Measurements from ENCODE around the gene NAA80. TPM values are rescaled to one million over a fixed set of nuclear protein-coding genes. Genes with fewer than 3 reads are reported as not detected.
"Not testable (repeated sequence)": the region's sequence is repeated elsewhere in the genome, so short reads cannot be mapped to it uniquely, and the experiment has no call there.

The NAA80 gene
- total RNA-seq, 2 experiments from 2014 or later = 7.9 to 10.5 TPM

- no peak overlapping the region for H3K27ac Mint-ChIP-seq
These were observed 20.9 kb upstream of the NAA80 start for GRCh38 chr3:50319894-50320625.

DNA sequence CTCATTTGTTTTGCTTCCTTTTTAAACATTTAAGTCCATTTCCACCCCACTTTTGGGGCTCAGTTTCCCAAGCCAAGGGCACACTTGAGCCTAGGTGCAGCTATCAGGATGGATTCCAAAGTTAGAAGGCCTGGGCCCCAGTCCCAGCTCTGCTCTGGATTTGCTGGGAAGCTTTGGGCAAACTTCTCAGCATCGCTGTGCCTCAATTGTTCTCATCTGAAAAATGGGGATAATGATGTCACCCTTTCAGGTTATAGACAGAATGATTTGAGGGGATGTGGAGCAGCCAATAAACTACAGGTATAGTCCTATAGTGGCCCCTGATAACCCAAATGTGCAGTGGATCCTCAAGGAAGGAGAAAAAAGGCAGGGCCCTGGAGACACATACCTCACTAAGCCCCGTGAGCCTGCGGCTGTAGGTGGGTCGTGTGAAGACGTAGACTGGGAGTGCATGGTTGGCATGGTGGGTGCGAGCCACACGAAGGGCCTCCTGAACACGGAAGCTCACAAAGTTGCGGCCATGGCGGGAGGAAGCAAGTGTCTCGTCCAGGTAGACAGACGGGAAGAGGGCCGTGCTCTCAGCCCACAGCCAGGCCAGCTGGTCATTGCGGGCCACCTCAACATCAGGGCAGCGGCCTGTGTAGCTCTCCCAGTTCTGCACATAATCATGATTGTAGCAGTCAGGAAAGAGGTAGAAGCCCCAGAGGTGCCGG lies 20.1 kb upstream of the NAA80 start:
- H3K27me3 Mint-ChIP-seq (ENCODE audit: low read depth) = no peaks in the 10 kb centered on the region
- no peaks in the 10 kb centered on the region for H3K9me3 Mint-ChIP-seq
- CTCF ChIA-PET = interaction anchor here (3.0 kb wide), 1 partner anchor 20 kb away, joined by 12 read pairs; the partner anchor contains the start of genes HYAL3 and NAA80
- no peak overlapping the region for H3K27ac Mint-ChIP-seq
- no peak overlapping the region for H3K4me3 Mint-ChIP-seq
- intact Hi-C loops (cut with micrococcal nuclease) = no loop called here
- peaks cover 33% of the 10 kb centered on the region for H3K4me1 Mint-ChIP-seq (ENCODE audit: low read depth)
- DNase-seq = no peak
- no peaks in the 10 kb centered on the region for H3K36me3 Mint-ChIP-seq (ENCODE audit: low read depth)

More at GRCh38 chr3:50319894-50320625, 20.9 kb upstream of the NAA80 start:
- H3K4me1 Mint-ChIP-seq (ENCODE audit: low read depth) = peaks cover 37% of the 10 kb centered on the region
- H3K4me3 Mint-ChIP-seq = peak overlapping the region; percentile 86
- no peaks in the 10 kb centered on the region for H3K9me3 Mint-ChIP-seq
- no peaks in the 10 kb centered on the region for H3K36me3 Mint-ChIP-seq (ENCODE audit: low read depth)
- no peaks in the 10 kb centered on the region for H3K27me3 Mint-ChIP-seq (ENCODE audit: low read depth)
- DNase-seq = no peak
- CTCF ChIA-PET = interaction anchor here (0.6 to 3.0 kb wide), 3 partner anchors 12 to 20 kb away, joined by 3 to 12 read pairs (median 3); partner anchors contain the start of genes HYAL3 and NAA80
- intact Hi-C loops (cut with micrococcal nuclease) = loop anchor here (5.0 kb wide), 1 partner anchor 128 kb away; the partner anchor contains the start of gene GNAT1

GRCh38 chr3:50318615-50319014 lies 19.4 kb upstream of the NAA80 start:
- DNase-seq = no peak
- Mint-ChIP-seq H3K4me1 (ENCODE audit: low read depth) (peaks cover 33% of the 10 kb centered on the region), H3K9me3 (no peaks in the 10 kb centered on the region), H3K27me3 (ENCODE audit: low read depth) (no peaks in the 10 kb centered on the region), H3K4me3 (no peak overlapping the region), H3K36me3 (ENCODE audit: low read depth) (no peaks in the 10 kb centered on the region), H3K27ac (no peak overlapping the region)
- intact Hi-C loops (cut with micrococcal nuclease) = no loop called here
- CTCF ChIA-PET = no interaction called here

GRCh38 chr3:50318163-50318562 lies 19.0 kb upstream of the NAA80 start:
- Mint-ChIP-seq H3K9me3 (no peaks in the 10 kb centered on the region), H3K36me3 (ENCODE audit: low read depth) (no peaks in the 10 kb centered on the region), H3K27ac (no peak overlapping the region), H3K4me3 (no peak overlapping the region), H3K27me3 (ENCODE audit: low read depth) (no peaks in the 10 kb centered on the region), H3K4me1 (ENCODE audit: low read depth) (peaks cover 32% of the 10 kb centered on the region)
- no peak for DNase-seq
- CTCF ChIA-PET = no interaction called here
- intact Hi-C loops (cut with micrococcal nuclease) = no loop called here

- Mint-ChIP-seq H3K36me3 (ENCODE audit: low read depth) (no peaks in the 10 kb centered on the region), H3K9me3 (no peaks in the 10 kb centered on the region), H3K4me3 (no peak overlapping the region), H3K27ac (no peak overlapping the region), H3K4me1 (ENCODE audit: low read depth) (peaks cover 31% of the 10 kb centered on the region), H3K27me3 (ENCODE audit: low read depth) (no peaks in the 10 kb centered on the region)
- intact Hi-C loops (cut with micrococcal nuclease) = no loop called here
- no peak for DNase-seq
- CTCF ChIA-PET = interaction anchor here (0.5 kb wide), 1 partner anchor 30 kb away, joined by 3 read pairs; no protein-coding TSS in a partner anchor
These were observed 18.1 kb upstream of the NAA80 start for GRCh38 chr3:50317300-50317699.

- intact Hi-C loops (cut with micrococcal nuclease) = no loop called here
- CTCF ChIA-PET = no interaction called here
- H3K4me1 Mint-ChIP-seq (ENCODE audit: low read depth) = peaks cover 31% of the 10 kb centered on the region
- no peaks in the 10 kb centered on the region for H3K9me3 Mint-ChIP-seq
- H3K36me3 Mint-ChIP-seq (ENCODE audit: low read depth) = no peaks in the 10 kb centered on the region
- H3K27ac Mint-ChIP-seq = no peak overlapping the region
- DNase-seq = no peak
- H3K4me3 Mint-ChIP-seq = no peak overlapping the region
- no peaks in the 10 kb centered on the region for H3K27me3 Mint-ChIP-seq (ENCODE audit: low read depth)
These were observed 17.5 kb upstream of the NAA80 start for GRCh38 chr3:50316657-50317242.

GRCh38 chr3:50314816-50315215 lies 15.6 kb upstream of the NAA80 start:
- H3K4me1 Mint-ChIP-seq (ENCODE audit: low read depth) = peaks cover 22% of the 10 kb centered on the region

DNA sequence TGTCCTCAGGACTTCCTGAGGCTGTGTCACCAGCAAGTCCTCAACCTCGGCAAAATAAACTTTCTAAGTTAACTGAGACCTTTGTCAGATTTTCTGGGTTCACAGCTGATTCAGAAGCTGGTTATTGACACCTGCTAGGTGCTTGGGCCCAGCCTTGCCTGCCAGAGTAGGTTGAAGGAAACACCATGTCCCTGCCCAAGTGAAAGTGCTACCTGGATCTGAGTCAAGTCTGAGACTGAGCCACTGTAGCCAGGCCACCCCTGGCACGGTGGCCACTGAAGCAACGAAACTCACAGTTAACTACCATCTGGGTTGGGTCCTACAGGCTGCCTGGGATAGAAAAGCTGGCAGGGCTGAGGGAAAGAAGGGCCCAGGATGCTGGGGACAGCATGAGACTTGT lies 15.1 kb upstream of the NAA80 start:
- Mint-ChIP-seq H3K36me3 (ENCODE audit: low read depth) (peaks cover 5% of the 10 kb centered on the region), H3K9me3 (no peaks in the 10 kb centered on the region), H3K27ac (no peak overlapping the region), H3K27me3 (ENCODE audit: low read depth) (no peaks in the 10 kb centered on the region), H3K4me1 (ENCODE audit: low read depth) (peaks cover 19% of the 10 kb centered on the region), H3K4me3 (no peak overlapping the region)
- CTCF ChIA-PET = interaction anchor here (0.9 to 2.5 kb wide), 2 partner anchors 10 to 33 kb away, joined by 3 to 12 read pairs; no protein-coding TSS in a partner anchor
- no peak for DNase-seq
- intact Hi-C loops (cut with micrococcal nuclease) = no loop called here

More at GRCh38 chr3:50314816-50315215, 15.6 kb upstream of the NAA80 start:
- CTCF ChIA-PET = interaction anchor here (0.6 to 2.5 kb wide), 4 partner anchors 9 to 32 kb away, joined by 3 to 12 read pairs (median 3); no protein-coding TSS in a partner anchor
- H3K9me3 Mint-ChIP-seq = no peaks in the 10 kb centered on the region
- H3K27me3 Mint-ChIP-seq (ENCODE audit: low read depth) = no peaks in the 10 kb centered on the region
- no peak overlapping the region for H3K27ac Mint-ChIP-seq
- intact Hi-C loops (cut with micrococcal nuclease) = no loop called here
- H3K36me3 Mint-ChIP-seq (ENCODE audit: low read depth) = peaks cover 2% of the 10 kb centered on the region
- no peak for DNase-seq
- no peak overlapping the region for H3K4me3 Mint-ChIP-seq

- intact Hi-C loops (cut with micrococcal nuclease); H3K36me3 Mint-ChIP-seq (ENCODE audit: low read depth); H3K4me3 Mint-ChIP-seq; H3K27ac Mint-ChIP-seq; DNase-seq; CTCF ChIA-PET; H3K9me3 Mint-ChIP-seq; H3K4me1 Mint-ChIP-seq (ENCODE audit: low read depth); H3K27me3 Mint-ChIP-seq (ENCODE audit: low read depth): not testable (repeated sequence)
These were observed 12.8 kb upstream of the NAA80 start for GRCh38 chr3:50312041-50312440.

- Mint-ChIP-seq H3K4me1 (ENCODE audit: low read depth) (peaks cover 18% of the 10 kb centered on the region), H3K27ac (no peak overlapping the region), H3K27me3 (ENCODE audit: low read depth) (no peaks in the 10 kb centered on the region), H3K4me3 (no peak overlapping the region), H3K9me3 (peaks cover 5% of the 10 kb centered on the region), H3K36me3 (ENCODE audit: low read depth) (peaks cover 1% of the 10 kb centered on the region)
- CTCF ChIA-PET = interaction anchor here (0.6 kb wide), 2 partner anchors 27 to 78 kb away, joined by 3 to 4 read pairs; no protein-coding TSS in a partner anchor
- intact Hi-C loops (cut with micrococcal nuclease) = no loop called here
- DNase-seq = no peak
These were observed 5.4 kb upstream of the NAA80 start for GRCh38 chr3:50304601-50305000.

- Mint-ChIP-seq H3K9me3 (no peaks in the 10 kb centered on the region), H3K27ac (no peak within 1 kb of the TSS), H3K4me3 (no peak within 1 kb of the TSS), H3K27me3 (ENCODE audit: low read depth) (no peaks in the 10 kb centered on the region), H3K36me3 (ENCODE audit: low read depth) (peaks cover 2% of the 10 kb centered on the region), H3K4me1 (ENCODE audit: low read depth) (peaks cover 24% of the 10 kb centered on the region)
- intact Hi-C loops (cut with micrococcal nuclease) = no loop called here
- CTCF ChIA-PET = interaction anchor here (0.7 to 1.4 kb wide), 2 partner anchors 20 to 75 kb away, joined by 4 read pairs; no protein-coding TSS in a partner anchor
- no peak for DNase-seq
These were observed 4.0 kb upstream of the NAA80 start, which contains the start of gene HYAL1 for GRCh38 chr3:50303013-50303815. TSS of gene HYAL1 (minus strand) at chr3:50303574. CDS start at chr3:50302956, 618 bp downstream.
